Adipose tissue (tissue), 3 donors: ENCODE measurements around the gene TCEANC2. TPM values are rescaled to one million over a fixed set of nuclear protein-coding genes. Genes with fewer than 3 reads are reported as not detected.
"Not testable (repeated sequence)": the region's sequence is repeated elsewhere in the genome, so short reads cannot be mapped to it uniquely, and the experiment has no call there.

Experiments used
- H3K27ac ChIP-seq: one replicate; pipeline ENCODE4 v1.5.1; 2013; ENCODE audit warnings: low read depth, low read length
- WGBS, 3 donors: extraction: QIAGEN DNeasy Blood & Tissue Kit; methylation state at CpG; one replicate each; pipeline ENCODE4 v1.1.7; 2013; 5-methylcytosine and 5-hydroxymethylcytosine counted together
- polyA plus RNA-seq, 3 donors: library from polyadenylated mRNA; stranded (reverse); fragments of 200-250 nt; gene quantifications; one replicate each; pipeline ENCODE4 v1.2.3, GENCODE V29; 2013
- donor health status: healthy with polysubstance abuse.
- donor health status: Bipolar disorder and iron deficiency.
- donor health status: healthy.

Gene TCEANC2
- polyA plus RNA-seq = 1 to 10 TPM; 1.4 to 3.8 (median 1.4) TPM

DNA sequence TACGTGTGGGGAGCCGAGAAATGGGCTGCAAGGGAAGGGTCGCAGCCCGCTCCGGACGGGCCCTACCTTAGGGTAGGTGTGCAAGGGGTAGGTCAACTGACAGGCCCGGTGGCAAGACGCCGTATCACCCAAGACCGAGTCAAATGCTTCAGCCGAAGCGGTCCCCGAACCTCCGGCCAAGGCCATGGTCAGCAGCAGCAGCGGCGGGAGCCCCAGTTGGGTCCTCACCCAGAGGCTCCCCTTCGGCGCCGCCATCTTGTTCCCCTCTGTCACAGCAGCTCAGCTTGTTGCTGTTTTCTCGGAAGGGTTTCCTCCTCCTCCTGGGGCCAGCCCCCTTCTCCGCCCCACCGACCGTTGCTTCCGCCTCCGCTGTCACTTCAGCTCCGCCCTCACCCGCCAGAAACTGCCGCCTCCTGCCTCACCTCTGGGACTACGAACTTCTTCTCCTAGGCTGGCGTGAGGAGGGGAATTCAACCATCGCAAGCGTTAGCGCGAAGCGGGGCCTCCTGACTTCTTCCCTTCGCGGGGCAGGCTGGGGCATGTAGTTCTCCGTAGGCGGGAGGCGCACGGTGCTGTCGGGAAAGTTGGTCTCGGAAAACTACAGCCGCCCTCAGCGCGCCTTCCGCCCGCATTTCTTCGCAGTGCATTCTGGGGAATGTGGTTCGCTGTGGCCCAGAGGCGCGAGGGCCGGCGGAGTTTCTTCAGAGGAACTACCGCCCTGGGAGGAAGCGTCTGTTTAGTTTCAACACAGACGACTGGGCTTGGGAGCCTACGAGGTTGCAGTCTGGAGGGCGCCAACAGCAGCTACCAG, at the start of gene TCEANC2, which contains the start of gene TMEM59:
TSS of gene TCEANC2 (plus strand) at position 675 of the 811 bp plus-strand sequence. CDS start 815 bp downstream, outside the sequence.
TSS of gene TMEM59 (minus strand) at position 271 of the 811 bp plus-strand sequence. CDS start at position 255, 16 bp downstream.
- H3K27ac ChIP-seq = peak within 1 kb of the TSS; percentile 90
- 0% methylated on average over 59 of the region's 59 CpGs for WGBS, 3 donors

DNA sequence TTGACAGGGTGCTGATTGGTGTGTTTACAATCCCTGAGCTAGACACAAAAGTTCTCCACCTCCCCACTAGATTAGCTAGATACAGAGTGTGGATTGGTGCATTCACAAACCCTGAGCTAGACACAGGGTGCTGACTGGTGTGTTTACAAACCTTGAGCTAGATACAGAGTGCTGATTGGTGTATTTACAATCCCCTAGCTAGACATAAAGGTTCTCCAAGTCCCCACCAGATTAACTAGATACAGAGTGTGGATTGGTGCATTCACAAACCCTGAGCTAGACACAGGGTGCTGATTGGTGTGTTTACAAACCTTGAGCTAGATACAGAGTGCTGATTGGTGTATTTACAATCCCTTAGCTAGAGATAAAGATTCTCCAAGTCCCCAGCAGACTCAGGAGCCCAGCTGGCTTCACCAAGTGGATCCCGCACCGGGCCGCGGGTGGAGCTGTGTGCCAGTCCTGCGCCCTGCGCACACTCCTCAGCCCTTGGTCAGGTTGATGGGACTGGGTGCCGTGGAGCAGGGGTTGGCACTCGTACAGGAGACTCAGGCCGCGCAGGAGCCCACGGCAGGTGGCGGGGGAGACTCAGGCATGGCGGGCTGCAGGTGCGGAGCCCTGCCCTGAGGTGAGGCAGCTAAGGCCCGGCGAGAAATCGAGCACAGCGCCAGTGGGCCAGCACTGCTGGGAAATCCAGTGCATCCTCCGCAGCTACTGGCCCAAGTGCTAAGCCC, 49.5 kb upstream of the TCEANC2 start:
- H3K27ac ChIP-seq = not testable (repeated sequence)
- 88 to 97% (median 96%) methylated on average over 16 to 19 of the region's 19 CpGs for WGBS, 3 donors

DNA sequence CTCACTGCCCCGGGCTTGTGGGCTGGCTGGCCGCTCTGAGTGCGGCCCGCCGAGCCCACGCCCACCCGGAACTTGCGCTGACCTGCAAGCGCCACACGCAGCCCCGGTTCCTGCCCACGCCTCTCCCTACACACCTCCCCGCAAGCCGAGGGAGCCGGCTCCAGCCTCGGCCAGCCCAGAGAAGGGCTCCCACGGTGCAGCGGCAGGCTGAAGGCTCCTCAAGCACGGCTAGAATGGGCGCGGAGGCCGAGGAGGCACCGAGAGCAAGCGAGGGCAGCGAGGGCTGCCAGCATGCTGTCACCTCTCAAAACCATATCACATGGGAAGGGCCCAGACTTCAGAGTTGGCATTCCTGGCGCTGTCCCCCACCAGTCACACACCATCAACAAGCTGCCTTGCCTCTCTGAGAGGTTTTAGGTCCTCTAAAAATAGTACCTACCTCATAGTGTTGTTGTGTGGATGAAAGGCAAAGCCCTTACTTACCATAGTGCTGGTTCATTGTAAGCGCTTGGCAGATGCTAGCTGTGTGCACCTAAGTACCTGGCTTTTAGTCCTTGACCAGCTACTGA, 48.8 kb upstream of the TCEANC2 start:
- 94 to 98% (median 95%) methylated on average over 14 to 27 of the region's 27 CpGs for WGBS, 3 donors
- no peak overlapping the region for H3K27ac ChIP-seq

DNA sequence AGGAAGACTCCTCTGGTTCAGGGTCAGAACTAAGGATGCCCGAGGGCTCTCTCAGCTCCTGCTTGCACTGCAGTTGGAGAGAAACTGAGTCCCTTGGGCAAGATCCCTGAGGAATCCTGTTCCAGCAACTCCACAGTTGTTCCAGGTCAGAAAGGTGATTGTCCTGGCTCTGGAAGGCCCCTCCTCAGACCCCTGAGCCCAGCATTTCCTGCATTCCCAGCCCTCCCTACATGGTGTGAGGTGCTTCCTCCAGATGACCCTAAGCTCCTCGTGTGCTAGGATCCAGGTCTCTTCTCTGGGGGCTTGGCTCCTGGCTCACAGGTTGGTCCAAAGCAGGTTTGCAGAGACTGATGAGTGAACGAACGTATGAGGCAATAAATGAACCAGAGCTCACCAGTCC, 46.9 kb upstream of the TCEANC2 start:
- H3K27ac ChIP-seq = no peak overlapping the region
- 67 to 75% (median 72%) methylated on average over 4 of the region's 4 CpGs for WGBS, 3 donors

DNA sequence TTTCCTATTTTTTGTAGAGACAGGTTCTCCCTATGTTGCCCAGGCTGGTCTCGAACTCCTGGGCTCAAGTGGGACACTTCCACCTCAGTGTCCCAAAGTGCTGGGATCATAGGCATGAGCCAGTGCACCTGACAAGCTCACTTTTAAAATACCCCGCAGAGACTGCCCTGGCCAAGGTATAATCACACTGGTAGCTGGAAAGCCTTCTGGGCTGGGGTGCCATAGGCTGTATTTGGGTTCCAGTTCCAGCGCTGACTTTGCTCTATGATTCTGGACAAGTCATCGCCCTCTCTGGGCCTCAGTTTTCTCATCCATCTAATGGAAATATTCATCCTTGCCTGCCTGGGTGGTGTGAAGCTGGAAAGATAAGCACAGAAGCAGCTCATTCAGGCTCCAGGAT, 45.8 kb upstream of the TCEANC2 start:
- no peak overlapping the region for H3K27ac ChIP-seq
- WGBS, 3 donors = 88 to 95% (median 93%) methylated on average over 4 of the region's 4 CpGs

DNA sequence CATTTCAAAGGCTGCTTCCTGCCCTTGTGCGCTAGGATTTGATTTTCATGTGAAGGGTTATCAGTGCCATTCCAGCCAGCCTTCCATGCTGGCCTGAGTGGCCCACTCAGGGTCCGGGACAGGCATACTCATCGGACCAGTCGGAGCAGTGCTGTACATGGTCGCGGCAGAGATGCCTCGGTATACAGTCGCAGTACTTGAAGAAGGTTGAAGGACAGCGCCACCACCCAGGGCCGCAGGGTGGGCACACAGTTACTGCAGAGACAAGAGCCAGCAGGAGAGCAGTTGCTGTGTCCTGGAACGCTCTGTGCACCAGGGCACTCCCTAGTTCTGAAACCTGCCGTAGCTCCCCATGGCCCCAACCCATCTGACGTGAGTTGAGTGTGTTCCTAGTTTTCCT, 44.5 kb upstream of the TCEANC2 start:
- WGBS, 3 donors = 67 to 87% (median 85%) methylated on average over 13 of the region's 13 CpGs
- no peak overlapping the region for H3K27ac ChIP-seq

DNA sequence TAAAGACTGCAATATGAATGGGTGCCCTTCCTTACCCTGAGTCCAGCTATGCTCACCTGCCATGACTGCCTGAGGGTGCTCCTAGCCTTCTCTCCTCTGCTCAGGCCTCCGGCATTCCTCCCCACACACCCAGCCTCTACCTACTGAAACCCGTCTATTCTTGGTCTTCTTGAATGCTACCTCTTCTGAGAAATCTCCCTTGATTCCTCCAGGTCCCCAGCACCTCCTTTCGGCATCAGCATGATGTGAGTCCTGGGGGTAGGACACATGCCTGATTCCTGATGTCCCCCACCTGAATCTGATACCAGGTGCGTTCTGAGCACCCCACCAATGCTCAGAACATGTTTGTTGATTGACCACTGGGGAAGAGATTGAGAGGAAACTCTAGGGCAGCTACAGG, 44.0 kb upstream of the TCEANC2 start:
- 82 to 86% (median 83%) methylated on average over 4 of the region's 4 CpGs for WGBS, 3 donors
- no peak overlapping the region for H3K27ac ChIP-seq

DNA sequence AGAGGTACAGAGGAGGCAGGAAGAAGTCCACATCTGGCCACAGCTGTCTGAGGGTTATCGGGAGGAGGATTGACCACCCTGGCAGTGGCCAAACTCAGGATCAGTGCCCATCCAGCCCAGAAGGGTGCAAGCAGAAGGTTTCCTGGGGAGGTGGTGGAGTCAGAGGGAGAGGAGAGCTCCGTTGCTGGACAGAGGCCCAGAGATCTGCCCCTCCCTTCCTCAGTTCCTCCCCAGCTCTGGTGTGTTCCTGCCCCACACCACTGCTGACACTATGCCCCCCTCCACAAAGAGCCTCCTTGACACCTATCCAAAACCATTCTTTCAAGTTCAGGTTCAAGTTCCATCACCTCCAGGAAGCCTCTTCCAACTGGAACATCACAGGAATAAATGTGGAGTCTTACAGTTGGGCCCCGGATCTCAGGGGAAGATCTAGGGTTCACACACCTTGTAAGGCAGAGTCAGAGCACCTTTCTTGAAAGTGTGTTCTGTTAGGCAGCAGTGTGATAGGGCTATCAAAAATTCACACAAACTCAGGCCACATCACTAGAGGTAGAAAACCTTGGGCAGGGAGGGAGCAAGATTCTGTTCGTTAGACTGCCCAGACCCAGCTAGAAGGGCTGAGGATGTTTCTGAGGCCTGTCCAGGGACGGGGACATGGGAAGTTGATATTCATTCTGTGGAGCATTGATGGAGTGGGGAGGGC, 42.8 kb upstream of the TCEANC2 start:
- 63 to 73% (median 67%) methylated on average over 5 of the region's 5 CpGs for WGBS, 3 donors
- H3K27ac ChIP-seq = no peak overlapping the region

DNA sequence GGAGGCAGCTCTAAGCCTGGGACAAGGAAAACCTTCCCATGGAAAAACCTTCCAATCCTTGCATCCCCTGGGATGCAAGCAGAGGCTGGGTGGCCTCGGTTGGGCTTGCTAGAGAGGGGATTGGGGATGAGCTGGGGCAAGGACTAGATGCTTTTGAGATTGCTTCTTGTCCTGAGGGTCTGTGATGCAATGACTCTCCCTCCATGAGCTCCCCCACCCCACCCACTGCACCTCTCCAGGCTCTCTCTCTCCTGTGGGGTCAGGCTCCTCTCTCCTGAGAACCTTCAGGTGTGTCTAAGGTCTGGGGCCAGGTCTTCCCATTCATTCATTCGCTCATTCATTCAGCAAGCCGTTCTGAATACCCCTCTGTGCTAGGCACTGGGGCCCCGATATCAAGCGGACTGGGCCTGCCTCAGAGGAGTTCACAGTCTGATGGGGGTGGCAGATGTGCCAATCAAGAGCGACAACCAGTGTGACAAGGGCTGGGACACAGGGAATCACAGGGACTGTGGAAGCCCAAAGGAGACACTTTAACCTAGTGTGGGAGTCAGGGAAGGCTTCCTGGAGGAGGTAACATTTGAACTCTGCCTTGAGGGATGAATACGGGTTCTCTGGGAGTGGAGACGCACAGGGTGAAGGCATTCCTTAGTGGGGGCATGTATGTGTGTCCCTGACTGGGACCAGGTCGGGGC, 41.9 kb upstream of the TCEANC2 start:
- 76 to 89% (median 81%) methylated on average over 9 of the region's 9 CpGs for WGBS, 3 donors
- no peak overlapping the region for H3K27ac ChIP-seq

DNA sequence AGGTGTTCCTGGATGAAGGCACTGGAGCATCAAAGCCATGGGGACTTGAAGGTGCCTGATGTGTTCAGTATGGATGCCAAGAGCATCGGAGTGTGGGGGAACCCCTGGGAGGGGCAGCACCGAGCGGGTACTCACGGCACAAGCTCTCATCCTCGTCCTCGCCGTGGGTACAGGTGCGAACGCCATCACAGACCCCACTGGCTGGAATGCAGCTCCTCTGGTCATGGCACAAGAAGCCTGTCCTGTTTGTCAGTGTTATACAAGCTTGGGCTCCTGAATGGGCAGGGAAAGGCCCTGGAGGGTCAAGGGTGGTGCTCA, 41.4 kb upstream of the TCEANC2 start:
- 85 to 88% (median 87%) methylated on average over 9 of the region's 9 CpGs for WGBS, 3 donors

DNA sequence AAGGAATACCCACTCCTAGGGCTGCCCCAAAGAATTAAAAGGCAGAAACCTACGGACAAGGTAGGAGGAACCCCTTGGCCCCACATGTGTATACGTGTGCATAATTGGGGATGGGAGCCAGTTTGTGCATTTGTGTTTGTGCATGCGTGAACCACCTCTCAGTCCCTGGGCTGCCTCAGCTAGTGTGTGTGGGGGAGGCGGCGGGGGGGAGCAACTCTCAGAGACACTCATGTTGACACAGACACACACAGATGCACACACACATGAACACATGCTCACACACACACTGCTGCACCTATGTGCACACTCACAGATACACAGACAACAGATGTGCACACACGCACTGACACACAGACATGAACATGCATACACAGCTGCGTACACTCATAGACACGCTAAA, 40.5 kb upstream of the TCEANC2 start:
- 77 to 85% (median 80%) methylated on average over 8 of the region's 8 CpGs for WGBS, 3 donors
- H3K27ac ChIP-seq = no peak overlapping the region

More for the DNA sequence above, 41.4 kb upstream of the TCEANC2 start:
- H3K27ac ChIP-seq = no peak overlapping the region

DNA sequence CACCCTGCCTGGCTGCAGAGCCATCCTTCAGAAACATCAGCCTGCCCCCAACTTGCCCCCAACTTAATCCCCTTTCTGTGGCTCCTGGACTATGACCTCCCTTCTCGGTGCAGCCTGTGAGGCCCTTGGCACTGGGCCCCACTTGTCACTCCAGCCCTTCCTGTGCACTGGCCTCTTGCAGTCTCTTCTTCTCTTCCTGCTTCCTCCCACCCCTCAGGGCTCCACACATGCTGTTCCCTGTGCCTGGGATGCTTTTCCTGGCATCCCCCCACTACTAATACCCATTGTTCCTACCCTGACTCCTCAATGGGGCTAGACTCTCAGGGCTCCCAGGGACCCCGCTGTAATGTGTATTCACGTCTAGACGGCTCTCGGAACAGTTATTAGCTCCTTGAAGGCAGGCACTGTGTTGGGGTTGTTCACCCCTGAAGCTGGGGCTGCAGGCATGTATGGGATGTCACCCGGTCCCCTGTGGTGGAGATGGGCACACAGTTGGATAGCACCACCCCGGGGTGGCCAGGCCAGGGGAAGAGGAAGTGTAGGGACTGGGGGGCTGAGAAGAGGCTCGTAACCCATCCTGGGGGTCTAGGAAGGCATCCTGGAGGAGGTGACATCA, 39.9 kb upstream of the TCEANC2 start:
- 74 to 79% (median 75%) methylated on average over 8 of the region's 8 CpGs for WGBS, 3 donors

DNA sequence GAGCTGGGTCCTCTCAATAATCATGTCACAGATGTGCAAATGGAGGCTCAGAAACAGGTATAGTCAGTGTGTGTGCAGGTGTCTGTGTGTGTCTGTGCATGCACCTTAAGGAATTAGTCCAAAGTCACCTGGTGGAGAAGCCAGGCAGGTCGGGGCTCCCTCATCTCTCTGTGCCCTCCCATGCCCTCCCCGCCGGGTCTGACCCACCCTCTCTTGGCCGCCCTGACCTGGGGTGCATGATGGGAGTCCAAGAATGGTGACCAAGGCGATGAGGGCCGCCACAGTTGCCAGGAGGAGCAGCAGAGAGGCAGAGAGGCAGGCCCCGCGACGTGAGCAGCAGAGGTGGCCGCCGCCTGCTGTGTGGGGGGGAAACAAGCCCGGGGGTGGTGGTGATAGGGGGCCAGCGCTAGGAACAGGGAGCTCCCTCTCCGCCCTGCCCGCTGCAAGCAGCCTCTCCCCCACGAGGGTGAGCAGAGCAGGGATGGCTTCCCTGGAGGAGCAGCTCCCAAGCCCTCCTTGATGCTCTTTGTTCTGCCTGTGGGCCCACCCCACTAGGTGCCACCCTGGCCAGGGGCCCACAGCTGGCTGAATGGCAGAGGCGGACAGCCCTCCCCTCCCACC, 39.3 kb upstream of the TCEANC2 start:
- 47 to 60% (median 60%) methylated on average over 14 to 17 of the region's 17 CpGs for WGBS, 3 donors
- H3K27ac ChIP-seq = no peak overlapping the region

More for the DNA sequence above, 39.9 kb upstream of the TCEANC2 start:
- no peak overlapping the region for H3K27ac ChIP-seq

DNA sequence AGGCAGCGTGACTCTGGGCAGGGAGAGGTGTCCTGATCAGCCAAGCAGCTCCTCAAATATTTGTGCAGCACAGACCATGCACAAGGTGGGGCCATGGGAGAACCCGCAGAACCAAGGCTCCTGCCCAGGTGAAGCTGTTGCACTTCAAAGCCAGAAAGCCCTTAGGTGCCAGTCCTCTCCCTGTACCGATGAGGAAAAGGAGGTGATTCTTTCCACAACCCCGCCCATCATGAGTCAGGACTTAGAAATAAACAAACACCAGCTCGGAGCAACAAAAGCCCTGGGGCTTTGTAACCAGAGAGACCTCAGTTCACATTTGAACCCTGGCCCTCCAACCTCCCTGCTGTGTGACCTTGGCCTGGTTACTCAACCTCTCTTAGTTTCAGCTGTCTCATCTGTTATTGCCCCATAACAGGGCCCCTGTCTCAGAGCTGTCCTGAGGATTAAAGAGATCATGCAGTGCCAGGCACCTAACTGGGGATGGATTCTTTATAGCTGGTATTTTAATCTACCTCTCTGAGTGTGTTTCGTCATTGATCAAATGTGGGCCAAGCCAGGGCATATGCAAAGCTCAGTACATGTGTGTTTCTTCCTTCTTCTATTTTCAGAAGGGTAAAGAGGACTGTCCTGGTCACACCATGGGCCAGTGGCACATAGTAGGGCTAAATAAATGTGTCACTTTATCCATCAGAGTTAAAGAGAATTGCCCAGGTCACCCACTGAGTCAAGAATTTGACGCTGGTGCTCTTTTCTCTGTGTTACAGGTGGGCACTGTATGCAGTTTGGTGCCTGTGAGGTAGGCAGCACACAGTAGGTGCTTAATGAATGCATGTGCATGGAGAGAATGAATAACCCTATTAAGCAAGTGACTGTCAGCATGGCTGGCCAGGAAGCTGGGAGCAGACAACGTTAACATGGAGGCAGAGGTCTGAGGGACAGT, 36.8 kb upstream of the TCEANC2 start:
- 57 to 65% (median 59%) methylated on average over 8 of the region's 8 CpGs for WGBS, 3 donors

DNA sequence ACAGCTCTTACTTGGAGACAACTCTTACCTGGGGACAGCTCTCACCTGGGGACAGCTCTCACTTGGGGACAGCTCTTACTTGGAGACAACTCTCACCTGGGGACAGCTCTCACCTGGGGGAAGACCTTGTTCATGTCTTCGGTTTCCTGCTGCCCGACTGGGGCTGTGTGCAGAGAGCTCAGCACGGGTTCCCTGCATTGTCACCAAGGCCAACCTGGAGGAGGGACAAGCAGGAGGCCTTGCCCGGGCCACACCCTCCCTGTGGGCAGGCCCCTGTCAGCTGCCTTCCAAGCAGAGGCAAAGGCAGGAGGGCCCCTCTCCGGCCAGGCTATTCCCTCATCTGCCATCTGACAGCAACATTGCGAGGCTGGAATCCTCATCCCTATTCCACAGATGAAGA, 35.4 kb upstream of the TCEANC2 start, which contains the start of gene LDLRAD1:
TSS of gene LDLRAD1 (minus strand) at position 208 of the 400 bp plus-strand sequence. CDS start at position 134, 74 bp downstream.
- H3K27ac ChIP-seq = no peak within 1 kb of the TSS
- WGBS, 3 donors = 27 to 56% (median 48%) methylated on average over 6 of the region's 6 CpGs

More for the DNA sequence above, 36.8 kb upstream of the TCEANC2 start:
- H3K27ac ChIP-seq = no peak overlapping the region

DNA sequence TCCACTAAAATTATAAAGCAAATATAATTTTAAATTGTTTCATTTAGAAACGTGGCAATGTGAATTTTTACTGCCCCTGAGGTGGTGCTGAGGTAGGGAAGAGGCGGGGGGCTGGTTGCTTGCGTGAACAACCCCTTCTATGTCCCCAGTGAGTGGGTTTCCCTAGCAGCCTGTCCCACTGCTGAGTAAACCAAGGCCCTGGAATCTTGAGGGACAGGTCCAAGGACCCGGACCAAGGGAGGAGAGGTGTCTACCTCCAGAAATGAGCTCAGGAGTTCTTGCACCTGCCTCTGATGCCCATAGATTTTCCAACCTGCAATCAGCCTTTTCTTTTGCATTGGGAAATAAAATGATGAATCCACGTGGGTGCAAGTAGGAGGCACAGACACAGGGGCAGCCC, 34.8 kb upstream of the TCEANC2 start:
- WGBS, 3 donors = 72 to 77% (median 77%) methylated on average over 5 of the region's 5 CpGs
- no peak overlapping the region for H3K27ac ChIP-seq
